Thoracic aorta (tissue), 2 donors: ENCODE data around the gene C1orf52. TPM values are rescaled to one million over a fixed set of nuclear protein-coding genes. Genes with fewer than 3 reads are reported as not detected.

Experiments used
- ATAC-seq: fragments of 150-250 bp; one replicate; pipeline ENCODE4 v1.8.0; 2017; ENCODE audit warnings: low read depth; ENCODE audit not compliant: insufficient number of reproducible peaks, low FRiP score
- DNase-seq: peaks from one replicate; pipeline ENCODE4 v3.0.0-alpha.2; 2020; ENCODE audit warnings: low spot score
- H3K27ac ChIP-seq, 2 donors: fragments of 200-600 bp; sonication (generic); 1 replicate in 1 of 2; 2 replicates in 1 of 2; pipeline ENCODE4 v1.5.1; 2016; ENCODE audit warnings: mild to moderate bottlenecking in 2 of 2, moderate library complexity in 2 of 2
- H3K27me3 ChIP-seq: fragments of 200-600 bp; sonication (generic); replicated peaks from 2 replicates; pipeline ENCODE4 v1.6.0; 2016; ENCODE audit warnings: mild to moderate bottlenecking; ENCODE audit not compliant: insufficient read depth
- H3K36me3 ChIP-seq: fragments of 200-600 bp; sonication (generic); one replicate; pipeline ENCODE4 v1.5.1; 2016
- H3K4me1 ChIP-seq, 2 donors: fragments of 200-600 bp; sonication (generic); 1 replicate in 1 of 2; 2 replicates in 1 of 2; pipeline versions ENCODE4 v1.5.1 to v1.6.0; 2016; ENCODE audit warnings: low read depth in 2 of 2, mild to moderate bottlenecking in 1 of 2; ENCODE audit not compliant: control insufficient read depth in 1 of 2
- H3K4me3 ChIP-seq: fragments of 200-600 bp; sonication (generic); 2 replicates; pipeline ENCODE4 v1.5.1; 2016; ENCODE audit warnings: mild to moderate bottlenecking
- H3K9me3 ChIP-seq: fragments of 200-600 bp; sonication (generic); 2 replicates; pipeline ENCODE4 v1.5.1; 2016
- CTCF ChIP-seq: fragments of 200-600 bp; sonication (generic); IDR thresholded peaks from one replicate; pipeline ENCODE4 v1.5.1; 2019; ENCODE audit warnings: antibody characterized with exemption
- total RNA-seq, 2 donors: library from RNA; depleted of rRNA; stranded (reverse); fragments of >200 nt; gene quantifications; one replicate each; pipeline versions ENCODE4 v1.1.0 to v1.2.3, GENCODE V29; 2016

The C1orf52 gene
- total RNA-seq, 2 donors from 2014 or later, result 20.7 to 28.7 TPM

GRCh38 chr1:85278853-85279314 is 19.4 kb upstream of the C1orf52 start:
- ATAC-seq (no peak), DNase-seq (peak; percentile 32)
- Histone ChIP-seq H3K4me3 (peak overlapping the region; percentile 40), H3K4me1 (peaks cover 11 to 30% of the 10 kb centered on the region in 2 donors), H3K27me3 (no peaks in the 10 kb centered on the region), H3K27ac (peak overlapping the region in 1 of 2 donors; percentile 50), H3K9me3 (no peaks in the 10 kb centered on the region), H3K36me3 (no peaks in the 10 kb centered on the region)
- no peak for TF ChIP-seq CTCF

- Histone ChIP-seq H3K27me3 (no peaks in the 10 kb centered on the region), H3K4me1 (peaks cover 11 to 37% of the 10 kb centered on the region in 2 donors), H3K27ac (no peak overlapping the region), H3K4me3 (no peak overlapping the region), H3K9me3 (no peaks in the 10 kb centered on the region), H3K36me3 (no peaks in the 10 kb centered on the region)
- ATAC-seq (no peak), DNase-seq (no peak)
- TF ChIP-seq CTCF, result no peak
Measured at GRCh38 chr1:85277802-85278201, 18.3 kb upstream of the C1orf52 start.

GRCh38 chr1:85276978-85277639 is 17.6 kb upstream of the C1orf52 start:
- ATAC-seq, result no peak
- no peaks in the 10 kb centered on the region for H3K27me3 ChIP-seq
- TF ChIP-seq CTCF, result no peak
- H3K9me3 ChIP-seq, result no peaks in the 10 kb centered on the region
- DNase-seq, result no peak
- peak overlapping the region; percentile 47 to 97 for H3K27ac ChIP-seq
- H3K4me3 ChIP-seq, result peak overlapping the region; percentile 82
- H3K4me1 ChIP-seq, result peaks cover 11 to 42% of the 10 kb centered on the region in 2 donors
- H3K36me3 ChIP-seq, result no peaks in the 10 kb centered on the region

GRCh38 chr1:85276215-85276977 is 16.9 kb upstream of the C1orf52 start, which contains the start of gene BCL10:
BCL10 (minus strand) TSS chr1:85276632; CDS start chr1:85276352, 280 bp downstream.
- H3K9me3 ChIP-seq, result no peaks in the 10 kb centered on the region

More at GRCh38 chr1:85276215-85276977, 16.9 kb upstream of the C1orf52 start, which contains the start of gene BCL10:
- H3K4me1 ChIP-seq, result peaks cover 11 to 47% of the 10 kb centered on the region in 2 donors
- peak within 1 kb of the TSS; percentile 96 to 97 for H3K27ac ChIP-seq
- H3K27me3 ChIP-seq, result no peaks in the 10 kb centered on the region
- peak; percentile 85 for ATAC-seq
- DNase-seq, result peak; percentile 87
- no peaks in the 10 kb centered on the region for H3K36me3 ChIP-seq
- no peak for TF ChIP-seq CTCF
- peak within 1 kb of the TSS; percentile 82 for H3K4me3 ChIP-seq
